ENCODE data around the gene ZSCAN2.
A peak's percentile ranks its signal among the peaks of the same experiment; 100 is the strongest.

Gene ZSCAN2

DNA sequence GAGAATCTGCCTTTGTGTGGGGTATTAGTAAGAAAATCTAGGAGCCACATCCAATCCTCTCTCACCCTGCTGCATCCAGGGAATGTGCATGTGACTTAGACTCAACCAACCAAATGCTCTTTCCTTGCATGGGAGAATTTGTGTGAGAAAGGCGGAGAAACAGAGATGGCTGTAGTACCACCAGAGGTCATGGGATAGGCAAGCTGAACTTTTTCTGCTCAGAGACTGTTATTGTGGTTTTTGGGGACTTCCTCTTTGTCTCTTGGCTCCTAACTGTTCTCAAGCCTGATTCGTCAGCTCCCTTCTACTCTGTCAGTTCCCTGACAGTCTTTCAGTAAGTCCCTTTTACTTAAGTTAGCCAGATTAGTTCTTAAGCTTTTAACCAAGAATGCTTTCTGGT lies 2.6 kb upstream of the ZSCAN2 start:
- no peak for DNase-seq (ENCODE audit: low read depth in 2 of 2, low spot score in 1 of 2)

DNA sequence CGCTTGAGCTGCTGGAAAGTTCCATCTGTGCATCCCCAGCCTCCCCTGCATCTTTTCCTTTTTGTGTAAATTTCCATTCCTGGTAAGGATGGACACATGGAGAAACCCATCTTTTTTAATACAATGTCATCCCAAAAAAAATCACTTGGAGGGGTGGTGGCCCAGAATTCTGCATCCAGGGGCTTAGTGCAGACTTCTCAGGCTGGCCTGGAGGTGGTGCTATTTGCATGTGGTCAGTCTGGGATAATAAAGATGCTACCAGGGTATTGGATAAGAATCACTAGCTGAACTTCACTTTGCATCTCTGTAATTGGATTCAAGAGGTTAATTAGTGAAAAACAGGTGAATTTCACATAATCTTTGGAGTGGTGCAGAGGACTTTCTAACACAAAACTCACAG lies 1.8 kb upstream of the ZSCAN2 start:
- DNase-seq (ENCODE audit: low read depth in 2 of 2, low spot score in 1 of 2), result no peak

DNA sequence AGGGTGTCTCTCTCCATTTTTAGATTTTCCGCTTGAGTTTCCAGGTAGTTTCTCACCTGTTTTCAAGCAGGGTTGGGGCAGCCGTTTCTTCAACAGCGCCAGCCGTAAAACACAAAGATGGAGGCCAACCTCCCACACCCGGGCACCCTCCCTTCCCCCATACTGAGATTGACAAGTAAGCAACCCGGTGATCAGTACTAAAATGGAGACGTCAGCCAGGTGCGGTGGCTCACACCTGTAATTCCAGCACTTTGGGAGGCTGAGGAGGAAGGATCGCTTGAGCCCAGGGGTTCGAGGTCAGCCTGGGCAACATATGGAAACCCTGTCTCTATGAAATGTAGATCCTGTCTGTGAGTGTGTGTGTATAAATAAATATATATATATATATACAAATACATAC lies 903 bp upstream of the ZSCAN2 start:
- no peak for DNase-seq (ENCODE audit: low read depth in 2 of 2, low spot score in 1 of 2)

DNA sequence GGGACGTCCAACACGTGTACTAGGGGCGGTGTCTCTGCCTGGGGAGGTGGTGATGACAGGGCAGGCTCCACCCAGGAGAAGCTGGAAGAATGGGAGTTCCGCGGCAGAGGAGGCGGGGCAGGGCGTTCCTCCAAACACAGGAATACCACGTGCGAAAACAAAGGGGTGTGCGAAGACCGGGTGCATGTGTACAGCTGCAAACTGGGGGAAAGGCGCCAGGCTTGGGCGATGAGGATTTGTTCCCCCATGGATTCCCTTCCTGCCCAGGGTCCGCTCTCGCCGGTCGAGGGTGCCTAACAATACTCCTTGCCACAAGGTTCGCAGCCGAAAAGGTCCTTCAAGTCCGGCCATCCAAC lies 500 bp upstream of the ZSCAN2 start:
- peak; percentile 18 to 20 for DNase-seq (ENCODE audit: low read depth in 2 of 2, low spot score in 1 of 2)

DNA sequence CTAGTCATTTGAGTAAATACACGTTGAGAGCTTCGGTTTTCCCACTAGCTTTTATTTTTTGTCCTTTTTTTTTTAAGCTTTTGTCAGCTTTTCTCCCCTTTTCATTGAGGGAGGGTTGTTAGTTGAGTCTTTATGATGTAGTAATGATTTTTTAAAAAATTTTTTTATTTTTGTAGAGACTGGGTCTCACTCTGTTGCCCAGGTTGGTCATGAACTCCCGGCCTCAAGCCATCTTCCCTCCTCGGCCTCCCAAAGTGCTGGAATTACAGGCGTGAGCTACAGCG lies 688 bp downstream of the ZSCAN2 start:
- DNase-seq (ENCODE audit: low read depth in 2 of 2, low spot score in 1 of 2), result no peak

DNA sequence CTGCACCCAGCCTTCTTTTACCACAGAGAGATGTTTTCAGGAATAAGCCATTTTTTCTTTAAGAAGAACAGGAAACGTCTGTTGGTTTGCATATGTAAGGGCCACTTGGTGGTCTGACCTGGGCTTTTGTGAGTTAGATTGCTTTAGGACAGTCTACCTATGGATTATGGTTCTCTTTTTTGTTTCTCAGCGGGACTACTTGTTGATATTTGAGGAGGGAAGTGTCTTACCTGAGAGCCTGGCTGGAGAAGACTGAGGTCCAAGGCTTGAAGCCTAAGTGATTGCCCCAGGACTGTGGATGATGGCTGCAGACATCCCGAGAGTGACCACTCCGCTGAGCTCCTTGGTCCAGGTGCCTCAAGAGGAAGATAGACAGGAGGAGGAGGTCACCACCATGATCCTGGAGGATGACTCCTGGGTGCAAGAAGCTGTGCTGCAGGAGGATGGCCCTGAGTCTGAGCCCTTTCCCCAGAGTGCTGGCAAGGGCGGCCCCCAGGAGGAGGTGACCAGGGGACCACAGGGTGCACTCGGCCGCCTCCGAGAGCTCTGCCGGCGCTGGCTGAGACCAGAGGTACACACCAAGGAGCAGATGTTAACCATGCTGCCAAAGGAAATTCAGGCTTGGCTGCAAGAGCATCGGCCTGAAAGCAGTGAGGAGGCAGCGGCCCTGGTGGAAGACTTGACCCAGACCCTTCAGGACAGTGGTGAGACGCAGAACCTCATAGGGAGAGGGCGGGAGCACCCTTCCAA lies 3.0 kb downstream of the ZSCAN2 start:
- DNase-seq (ENCODE audit: low read depth in 2 of 2, low spot score in 1 of 2), result no peak

DNA sequence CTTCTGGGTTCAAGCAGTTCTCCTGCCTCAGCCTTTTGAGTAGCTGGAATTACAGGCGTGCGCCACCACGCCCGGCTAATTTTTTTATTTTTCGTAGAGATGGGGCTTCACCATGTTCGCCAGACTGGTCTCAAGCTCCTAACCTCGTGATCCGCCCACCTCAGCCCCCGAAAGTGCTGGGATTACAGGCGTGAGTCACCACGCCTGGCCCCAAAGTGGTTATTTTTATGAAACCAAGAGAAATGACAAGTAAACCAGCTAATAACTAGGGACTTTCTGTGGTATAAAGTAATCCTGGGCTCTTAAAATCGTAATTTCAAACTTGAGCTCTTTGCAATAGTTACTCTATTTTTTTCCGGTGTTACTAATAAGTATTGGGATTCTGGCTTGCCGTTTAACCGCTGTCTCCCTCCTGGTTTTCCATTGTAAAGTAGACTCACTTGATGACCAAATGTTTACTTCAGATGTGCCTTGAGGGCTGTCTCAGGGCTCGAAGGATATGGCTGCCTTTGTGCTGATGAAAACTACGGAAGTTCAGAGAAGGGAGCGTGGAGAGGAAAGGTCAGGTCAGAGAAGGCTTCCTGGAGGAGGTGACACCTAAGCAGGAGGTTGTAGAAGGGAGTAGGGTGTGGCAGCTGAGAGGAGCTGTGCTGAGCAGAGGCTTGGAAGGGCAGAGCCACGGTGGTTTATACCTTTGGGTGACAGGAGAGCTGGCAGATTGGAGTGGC lies 4.2 kb downstream of the ZSCAN2 start:
- DNase-seq (ENCODE audit: low read depth in 2 of 2, low spot score in 1 of 2), result peak in 1 of 2 donors; percentile 29

DNA sequence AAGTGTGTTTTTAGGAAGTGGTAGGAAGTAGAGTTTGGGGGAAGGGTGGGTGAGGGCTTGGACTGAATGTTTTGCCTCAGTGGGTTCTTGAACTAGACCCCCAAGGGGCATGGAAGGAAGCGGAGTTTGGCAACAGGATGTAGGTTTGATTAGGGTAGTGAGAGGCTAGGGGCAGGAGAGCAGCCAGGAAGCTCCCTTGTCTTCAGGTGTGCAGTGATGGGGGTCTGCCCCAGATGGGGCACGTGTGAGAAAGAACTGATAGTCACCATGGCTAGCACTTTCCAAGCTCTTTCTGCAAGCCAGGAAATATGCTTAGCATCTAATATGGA lies 4.7 kb downstream of the ZSCAN2 start:
- DNase-seq (ENCODE audit: low read depth in 2 of 2, low spot score in 1 of 2), result no peak

DNA sequence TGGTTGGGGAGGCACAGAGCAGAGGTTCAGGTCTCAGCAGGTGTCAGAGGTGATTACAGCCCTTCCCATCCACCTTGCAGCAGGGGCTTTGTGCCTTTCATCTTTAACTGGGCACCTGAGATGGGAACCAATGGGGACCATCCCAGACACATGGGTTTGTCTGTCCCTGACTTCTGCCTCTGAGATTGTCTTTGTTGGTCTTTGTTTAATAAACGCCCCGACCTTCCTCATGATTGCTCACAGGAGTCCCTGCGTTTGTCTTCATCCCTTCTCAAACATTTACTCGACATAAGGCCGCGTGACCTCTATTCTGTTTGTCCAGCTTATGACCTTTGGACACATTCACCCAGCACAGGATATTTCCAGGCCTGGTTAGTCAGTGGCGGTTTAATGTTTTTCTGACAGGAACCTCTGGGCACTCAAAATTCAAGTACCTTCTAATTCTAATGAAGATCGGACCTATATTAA lies 5.9 kb downstream of the ZSCAN2 start:
- DNase-seq (ENCODE audit: low read depth in 2 of 2, low spot score in 1 of 2), result no peak

DNA sequence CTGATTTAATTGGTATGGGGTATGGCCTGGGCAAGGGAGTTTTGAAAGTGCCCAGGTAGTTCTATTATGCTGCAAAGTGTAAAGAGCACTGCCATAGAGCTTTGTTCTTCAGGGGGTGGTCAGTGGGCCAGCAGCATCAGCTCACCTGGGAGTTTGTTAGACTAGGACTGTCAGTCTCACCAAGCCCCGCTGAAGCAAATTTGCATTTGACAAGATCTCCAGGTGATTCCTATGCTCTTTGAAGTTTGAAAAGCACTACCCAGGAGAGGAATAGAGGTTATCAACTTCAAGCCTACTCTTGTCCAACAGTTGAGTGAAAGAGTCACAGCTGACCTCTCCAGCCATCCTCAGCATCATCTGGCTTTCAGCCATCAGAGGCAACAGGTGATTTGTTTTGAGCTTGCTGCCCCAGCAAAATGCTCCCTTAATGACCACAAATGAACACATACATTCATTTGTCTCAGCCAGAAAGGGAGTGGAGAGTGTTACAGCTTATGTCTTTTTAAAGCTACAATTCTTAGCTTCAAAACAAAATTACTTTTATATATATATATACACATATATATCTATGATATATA lies 8.0 kb downstream of the ZSCAN2 start:
- no peak for DNase-seq (ENCODE audit: low read depth in 2 of 2, low spot score in 1 of 2)

DNA sequence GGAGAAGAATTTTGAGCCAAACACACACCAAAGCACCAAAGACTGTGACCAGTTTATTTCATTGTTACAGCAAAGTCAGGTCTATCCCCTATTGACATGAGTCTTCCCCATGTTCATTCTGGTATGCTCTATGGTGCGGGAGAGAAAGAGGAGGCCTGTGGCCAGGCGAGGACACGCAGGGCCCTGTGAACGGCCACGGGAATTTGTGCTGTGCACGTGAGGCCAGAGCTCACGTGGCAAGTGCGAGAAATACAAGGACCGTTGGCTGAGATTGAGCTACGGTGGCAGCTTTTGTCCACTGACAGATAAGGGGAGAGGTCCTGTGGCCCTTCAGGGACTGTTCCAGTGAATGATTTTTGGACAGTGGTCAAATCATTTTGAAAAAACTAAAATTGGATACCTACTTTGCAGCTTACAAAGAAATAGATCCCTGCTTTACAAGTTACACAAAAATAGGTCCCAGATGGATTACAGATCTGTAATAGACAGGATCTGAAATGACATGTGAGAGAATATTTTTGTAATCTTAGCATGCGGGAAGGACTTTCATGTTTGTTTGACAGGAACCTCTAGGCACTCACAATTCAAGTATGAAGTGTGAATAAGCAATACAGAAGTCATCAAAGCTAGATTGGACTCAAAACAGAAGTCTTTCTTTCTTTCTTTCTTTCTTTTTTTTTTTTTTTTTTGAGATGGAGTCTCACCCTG lies 9.2 kb downstream of the ZSCAN2 start:
- DNase-seq (ENCODE audit: low read depth in 2 of 2, low spot score in 1 of 2), result no peak

DNA sequence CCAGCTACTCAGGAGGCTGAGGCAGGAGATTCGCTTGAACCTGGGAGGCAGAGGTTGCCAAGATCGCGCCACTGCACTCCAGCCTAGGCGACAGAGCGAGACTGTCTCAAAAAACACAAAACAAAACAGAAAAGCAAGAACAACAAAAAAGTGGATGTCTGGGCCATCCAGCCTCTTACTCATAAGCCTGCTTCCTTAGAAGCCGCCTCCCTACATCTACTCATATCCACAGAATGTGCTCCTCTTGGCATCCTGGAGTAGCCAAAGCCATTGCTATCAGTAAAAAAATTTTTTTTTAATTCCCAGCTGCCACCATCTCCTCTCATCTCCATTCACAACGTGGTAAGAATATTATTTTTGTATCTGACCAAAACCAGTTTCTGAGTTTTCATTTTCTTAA lies 10.8 kb downstream of the ZSCAN2 start:
- DNase-seq (ENCODE audit: low read depth in 2 of 2, low spot score in 1 of 2), result no peak

DNA sequence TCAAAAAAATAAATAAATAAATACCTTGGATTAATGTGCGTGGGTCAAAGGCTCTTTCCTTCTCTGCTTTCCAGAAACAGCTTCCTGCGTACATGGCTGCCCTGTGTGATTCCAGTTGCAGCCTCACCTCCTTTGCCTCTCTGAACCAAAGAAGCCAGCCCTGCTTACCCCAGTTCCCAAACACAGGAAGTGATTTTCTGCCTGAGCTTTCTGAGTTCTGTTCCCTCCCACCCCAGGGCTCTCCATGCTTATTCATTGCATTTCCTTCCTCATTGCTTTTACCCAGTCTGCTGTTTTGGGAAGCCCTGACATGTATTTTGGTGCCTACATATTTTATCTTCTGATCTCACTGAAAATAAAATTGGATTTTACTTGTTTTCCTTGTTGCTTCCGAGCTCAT lies 15.4 kb downstream of the ZSCAN2 start:
- no peak for DNase-seq (ENCODE audit: low read depth in 2 of 2, low spot score in 1 of 2)

DNA sequence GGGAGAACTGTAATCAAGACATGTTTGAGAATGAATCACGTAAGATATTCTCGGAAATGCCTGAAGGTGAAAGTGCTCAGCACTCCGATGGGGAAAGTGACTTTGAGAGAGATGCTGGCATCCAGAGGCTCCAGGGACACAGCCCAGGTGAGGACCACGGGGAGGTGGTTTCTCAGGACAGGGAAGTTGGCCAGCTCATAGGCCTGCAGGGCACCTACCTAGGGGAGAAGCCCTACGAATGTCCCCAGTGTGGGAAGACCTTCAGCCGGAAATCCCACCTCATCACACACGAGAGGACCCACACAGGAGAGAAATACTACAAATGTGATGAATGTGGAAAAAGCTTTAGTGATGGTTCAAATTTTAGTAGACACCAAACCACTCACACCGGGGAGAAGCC lies 19.8 kb downstream of the ZSCAN2 start:
- no peak for DNase-seq (ENCODE audit: low read depth in 2 of 2, low spot score in 1 of 2)

DNA sequence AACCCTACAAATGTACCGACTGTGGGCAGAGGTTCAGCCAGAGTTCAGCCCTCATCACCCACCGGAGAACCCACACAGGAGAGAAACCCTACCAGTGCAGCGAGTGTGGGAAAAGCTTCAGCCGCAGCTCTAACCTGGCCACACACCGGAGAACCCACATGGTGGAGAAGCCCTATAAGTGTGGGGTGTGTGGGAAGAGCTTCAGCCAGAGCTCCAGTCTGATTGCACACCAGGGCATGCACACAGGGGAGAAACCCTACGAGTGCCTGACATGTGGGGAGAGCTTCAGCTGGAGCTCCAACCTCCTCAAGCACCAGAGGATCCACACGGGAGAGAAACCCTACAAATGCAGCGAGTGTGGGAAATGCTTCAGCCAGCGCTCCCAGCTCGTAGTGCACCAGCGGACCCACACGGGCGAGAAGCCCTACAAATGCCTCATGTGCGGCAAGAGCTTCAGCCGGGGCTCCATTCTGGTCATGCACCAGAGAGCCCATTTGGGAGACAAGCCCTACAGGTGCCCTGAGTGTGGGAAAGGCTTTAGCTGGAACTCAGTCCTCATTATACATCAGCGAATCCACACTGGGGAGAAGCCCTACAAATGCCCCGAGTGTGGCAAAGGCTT lies 20.7 kb downstream of the ZSCAN2 start:
- no peak for DNase-seq (ENCODE audit: low read depth in 2 of 2, low spot score in 1 of 2)

DNA sequence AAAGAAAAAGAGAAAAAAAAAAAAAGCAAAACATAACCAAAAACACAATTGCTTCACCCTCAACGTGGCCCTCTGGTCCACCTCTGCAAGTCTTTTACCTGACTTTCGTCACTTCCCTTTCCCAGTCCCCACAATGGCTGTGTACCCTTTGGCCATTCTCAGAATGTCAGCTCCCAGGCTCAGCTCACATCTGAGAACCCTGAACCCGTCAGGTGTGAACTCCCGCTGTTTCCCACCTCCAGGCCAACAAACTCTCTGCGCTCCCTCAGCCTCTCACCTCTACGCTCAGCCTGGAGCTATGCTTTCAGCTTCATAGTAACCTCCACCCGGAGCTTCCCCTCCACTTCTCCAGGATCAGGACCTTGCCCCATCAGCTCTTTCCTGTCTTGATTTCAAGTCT lies 23.6 kb downstream of the ZSCAN2 start:
- DNase-seq (ENCODE audit: low read depth in 2 of 2, low spot score in 1 of 2), result no peak

DNA sequence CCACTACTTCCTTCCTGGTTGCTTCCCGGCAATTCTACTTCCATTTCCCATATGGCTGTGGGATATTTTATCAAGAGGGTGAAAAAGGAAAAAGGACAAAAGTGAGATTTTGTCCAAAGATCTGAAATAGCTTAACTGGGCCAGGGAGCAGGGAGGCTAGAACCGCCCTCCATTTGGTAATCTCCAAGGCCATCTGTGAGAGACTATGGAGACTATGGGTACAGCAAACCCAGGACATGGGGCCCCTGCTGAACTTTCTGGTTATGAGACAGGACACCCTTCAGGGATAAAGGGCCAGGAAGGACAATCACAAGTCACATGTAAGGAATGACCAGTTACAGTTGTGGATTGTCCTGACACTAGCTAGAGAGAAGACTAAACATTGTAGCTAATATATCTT lies 24.3 kb downstream of the ZSCAN2 start:
- DNase-seq (ENCODE audit: low read depth in 2 of 2, low spot score in 1 of 2), result no peak

DNA sequence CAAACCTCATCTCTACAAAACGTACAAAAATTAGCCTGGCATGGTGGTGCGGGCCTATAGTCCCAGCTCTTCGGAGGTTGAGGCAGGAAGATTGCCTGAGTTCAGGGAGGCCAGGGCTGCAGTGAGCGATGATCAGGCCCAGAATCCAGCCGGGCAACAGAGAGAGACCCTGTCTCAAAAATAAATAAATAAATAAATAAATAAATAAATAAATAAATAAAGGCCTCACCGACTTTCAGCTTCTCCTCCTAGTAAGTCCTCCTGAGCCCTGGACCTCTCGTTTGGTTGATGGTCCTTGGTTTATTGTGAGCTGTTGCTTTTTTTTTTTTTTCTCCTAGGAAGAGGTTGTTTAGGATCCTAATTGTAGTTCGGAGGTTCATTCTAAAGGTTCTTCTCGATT lies 28.2 kb downstream of the ZSCAN2 start:
- no peak for DNase-seq (ENCODE audit: low read depth in 2 of 2, low spot score in 1 of 2)

DNA sequence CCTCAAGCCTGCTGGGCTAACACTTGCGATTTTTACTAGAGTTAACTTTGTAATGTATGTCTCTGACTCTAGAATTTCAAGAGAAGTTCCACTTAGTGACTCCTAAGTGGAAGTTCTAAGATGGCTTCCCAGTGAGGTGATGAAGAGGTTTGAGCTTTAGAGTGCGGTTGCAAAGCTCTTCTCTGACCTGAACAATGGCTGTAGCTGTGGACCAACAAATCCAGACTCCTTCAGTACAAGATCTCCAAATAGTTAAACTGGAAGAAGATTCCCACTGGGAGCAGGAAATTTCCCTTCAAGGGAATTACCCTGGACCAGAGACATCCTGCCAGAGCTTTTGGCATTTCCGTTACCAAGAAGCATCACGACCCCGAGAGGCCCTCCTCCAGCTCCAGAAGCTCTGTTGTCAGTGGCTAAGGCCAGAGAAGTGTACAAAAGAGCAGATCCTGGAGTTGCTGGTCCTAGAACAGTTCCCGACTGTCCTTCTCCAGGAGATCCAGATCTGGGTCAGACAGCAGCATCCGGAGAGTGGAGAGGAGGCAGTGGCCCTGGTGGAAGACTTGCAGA lies 31.0 kb downstream of the ZSCAN2 start:
- DNase-seq (ENCODE audit: low read depth in 2 of 2, low spot score in 1 of 2), result no peak

DNA sequence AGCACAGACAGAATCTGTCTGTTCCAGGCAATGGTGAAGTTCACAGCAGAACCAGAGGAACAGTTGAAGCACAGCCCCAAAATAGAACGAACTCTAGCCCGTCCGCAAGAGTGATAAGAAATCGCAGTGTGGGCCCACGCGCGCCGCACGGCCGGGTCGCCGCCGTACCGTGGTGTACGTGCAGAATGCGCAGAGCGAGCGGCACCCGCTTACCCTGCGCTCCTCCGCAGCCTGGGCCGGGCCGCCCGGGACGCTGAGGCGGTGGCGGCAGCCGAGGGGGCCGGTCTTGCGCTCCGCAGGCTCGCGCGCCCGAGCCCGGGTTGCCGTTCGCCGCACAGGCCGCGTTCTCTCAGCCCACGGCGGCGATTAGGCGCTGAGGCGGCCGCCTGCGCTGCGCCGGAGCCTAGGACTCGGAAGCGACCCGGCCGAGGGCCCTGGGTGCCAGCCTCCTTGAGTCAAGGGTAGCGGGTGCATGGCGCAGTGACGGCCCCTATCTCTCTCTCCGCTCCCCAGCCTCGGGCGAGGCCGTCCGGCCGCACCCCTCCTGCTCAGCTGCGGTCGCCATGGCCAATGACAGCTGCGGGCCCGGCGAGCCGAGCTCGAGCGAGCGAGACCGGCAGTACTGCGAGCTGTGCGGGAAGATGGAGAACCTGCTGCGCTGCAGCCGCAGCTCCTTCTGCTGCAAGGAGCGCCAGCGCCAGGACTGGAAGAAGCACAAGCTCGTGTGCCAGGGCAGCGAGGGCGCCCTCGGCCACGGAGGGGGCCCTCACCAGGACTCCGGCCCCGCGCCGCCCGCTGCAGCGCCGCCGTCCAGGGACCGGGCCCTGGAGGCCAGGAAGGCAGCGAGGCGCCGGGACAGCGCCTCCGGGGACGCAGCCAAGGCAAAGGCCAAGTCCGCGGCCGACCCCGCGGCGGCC lies 32.8 kb downstream of the ZSCAN2 start:
- DNase-seq (ENCODE audit: low read depth in 2 of 2, low spot score in 1 of 2), result peak; percentile 44 to 50

Data from stimulated activated CD8-positive, alpha-beta memory T cell treated with anti-CD3 and anti-CD28 coated beads, Interleukin-4, amount 100 ng/mL, for 4 hours (primary cell).